Colonic mucosa (tissue), 4 donors: Measurements from ENCODE around the gene FAM131A. TPM values are rescaled to one million over a fixed set of nuclear protein-coding genes. Genes with fewer than 3 reads are reported as not detected.
A peak's percentile ranks its signal among the peaks of the same experiment; 100 is the strongest.

Source experiments
- DNase-seq: peaks from one replicate; pipeline ENCODE4 v3.0.0-alpha.2; 2020
- H3K27ac ChIP-seq: fragments of 200-600 bp; one replicate; pipeline ENCODE4 v1.8.0; 2021
- H3K27me3 ChIP-seq: fragments of 200-600 bp; one replicate; pipeline ENCODE4 v1.8.0; 2021
- H3K36me3 ChIP-seq: fragments of 200-600 bp; one replicate; pipeline ENCODE4 v1.8.0; 2021
- H3K4me1 ChIP-seq: fragments of 200-600 bp; one replicate; pipeline ENCODE4 v1.8.0; 2021; ENCODE audit warnings: mild to moderate bottlenecking
- H3K4me3 ChIP-seq: fragments of 200-600 bp; one replicate; pipeline ENCODE4 v1.8.0; 2021
- H3K9ac ChIP-seq, 2 donors: one replicate each; pipeline ENCODE4 v1.7.0; 2013; ENCODE audit warnings: control low read depth in 2 of 2, low read depth in 2 of 2, low read length in 2 of 2
- H3K9me3 ChIP-seq: fragments of 200-600 bp; one replicate; pipeline ENCODE4 v1.8.0; 2021
- intact Hi-C: fragments of 100-400 bp; cut with DNase I; formaldehyde crosslinking; loops from one replicate; pipeline ENCODE4 v1.14.1; 2022
- total RNA-seq, 2 donors: library from RNA; stranded (reverse); fragmentation: NEBNext Ultra II Directional in 1 of 2; extraction: Animal tissue kit (Norgen Biotek cat#: 25700) in 1 of 2; gene quantifications; one replicate each; pipeline ENCODE4 v1.2.1, GENCODE V29; 2021
- TF ChIP-seq, protein P1 (sequence below): fragments of 200-600 bp; IDR thresholded peaks from one replicate; pipeline ENCODE4 v1.8.0; 2022; ENCODE audit warnings: antibody characterized with exemption, mild to moderate bottlenecking
- donor health status: healthy.
- donor health status: DM: no; HTN: no; CAD: no.
- donor health status: DM: no; HTN: no; CAD: no.

Gene FAM131A
- total RNA-seq, 2 donors from 2014 or later: 15.0 to 22.0 TPM

DNA sequence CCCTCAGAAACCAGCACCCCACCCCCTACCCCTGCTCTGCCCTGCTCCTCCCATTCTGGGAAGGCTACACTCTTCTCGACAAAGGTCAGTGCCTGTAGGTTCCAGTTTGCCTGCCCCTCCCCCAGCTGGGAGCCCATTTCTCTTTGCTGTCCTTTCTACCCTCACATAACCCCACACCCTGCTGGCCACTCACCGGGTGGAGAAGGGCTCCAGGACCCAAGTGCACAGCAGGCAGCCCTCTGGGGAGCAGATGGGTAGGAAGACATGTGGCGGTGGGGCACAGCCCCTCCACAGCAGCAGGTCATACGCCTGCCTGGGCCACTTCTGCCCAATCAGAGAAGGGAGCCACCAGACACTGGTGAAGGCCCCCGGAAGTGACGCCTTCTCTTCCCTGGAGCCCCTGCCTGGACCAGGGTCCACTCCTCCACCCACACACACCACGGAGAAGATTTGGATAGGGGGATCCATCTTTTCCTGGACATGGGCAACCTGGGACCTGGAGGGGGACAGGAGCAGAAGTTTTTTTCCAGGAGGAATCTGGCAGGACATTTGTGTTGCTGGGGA is 40.6 kb downstream of the FAM131A start, which contains the start of gene THPO:
Gene THPO (minus strand): TSS at position 326 of the 564 bp plus-strand sequence. CDS start 1,948 bp downstream, outside the sequence.
- H3K36me3 ChIP-seq: no peaks in the 10 kb centered on the region
- H3K27me3 ChIP-seq: peaks cover 30% of the 10 kb centered on the region
- H3K4me3 ChIP-seq: no peak within 1 kb of the TSS
- H3K4me1 ChIP-seq: peaks cover 9% of the 10 kb centered on the region
- no peak for DNase-seq
- TF ChIP-seq, protein P1, sequence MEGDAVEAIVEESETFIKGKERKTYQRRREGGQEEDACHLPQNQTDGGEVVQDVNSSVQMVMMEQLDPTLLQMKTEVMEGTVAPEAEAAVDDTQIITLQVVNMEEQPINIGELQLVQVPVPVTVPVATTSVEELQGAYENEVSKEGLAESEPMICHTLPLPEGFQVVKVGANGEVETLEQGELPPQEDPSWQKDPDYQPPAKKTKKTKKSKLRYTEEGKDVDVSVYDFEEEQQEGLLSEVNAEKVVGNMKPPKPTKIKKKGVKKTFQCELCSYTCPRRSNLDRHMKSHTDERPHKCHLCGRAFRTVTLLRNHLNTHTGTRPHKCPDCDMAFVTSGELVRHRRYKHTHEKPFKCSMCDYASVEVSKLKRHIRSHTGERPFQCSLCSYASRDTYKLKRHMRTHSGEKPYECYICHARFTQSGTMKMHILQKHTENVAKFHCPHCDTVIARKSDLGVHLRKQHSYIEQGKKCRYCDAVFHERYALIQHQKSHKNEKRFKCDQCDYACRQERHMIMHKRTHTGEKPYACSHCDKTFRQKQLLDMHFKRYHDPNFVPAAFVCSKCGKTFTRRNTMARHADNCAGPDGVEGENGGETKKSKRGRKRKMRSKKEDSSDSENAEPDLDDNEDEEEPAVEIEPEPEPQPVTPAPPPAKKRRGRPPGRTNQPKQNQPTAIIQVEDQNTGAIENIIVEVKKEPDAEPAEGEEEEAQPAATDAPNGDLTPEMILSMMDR: no peak
- H3K9ac ChIP-seq: peak within 1 kb of the TSS; percentile 13 to 52
- no peaks in the 10 kb centered on the region for H3K9me3 ChIP-seq
- intact Hi-C loops: loop anchor here (10.0 kb wide), 1 partner anchor 87 kb away; no protein-coding TSS in a partner anchor
- H3K27ac ChIP-seq: peak within 1 kb of the TSS; percentile 47

DNA sequence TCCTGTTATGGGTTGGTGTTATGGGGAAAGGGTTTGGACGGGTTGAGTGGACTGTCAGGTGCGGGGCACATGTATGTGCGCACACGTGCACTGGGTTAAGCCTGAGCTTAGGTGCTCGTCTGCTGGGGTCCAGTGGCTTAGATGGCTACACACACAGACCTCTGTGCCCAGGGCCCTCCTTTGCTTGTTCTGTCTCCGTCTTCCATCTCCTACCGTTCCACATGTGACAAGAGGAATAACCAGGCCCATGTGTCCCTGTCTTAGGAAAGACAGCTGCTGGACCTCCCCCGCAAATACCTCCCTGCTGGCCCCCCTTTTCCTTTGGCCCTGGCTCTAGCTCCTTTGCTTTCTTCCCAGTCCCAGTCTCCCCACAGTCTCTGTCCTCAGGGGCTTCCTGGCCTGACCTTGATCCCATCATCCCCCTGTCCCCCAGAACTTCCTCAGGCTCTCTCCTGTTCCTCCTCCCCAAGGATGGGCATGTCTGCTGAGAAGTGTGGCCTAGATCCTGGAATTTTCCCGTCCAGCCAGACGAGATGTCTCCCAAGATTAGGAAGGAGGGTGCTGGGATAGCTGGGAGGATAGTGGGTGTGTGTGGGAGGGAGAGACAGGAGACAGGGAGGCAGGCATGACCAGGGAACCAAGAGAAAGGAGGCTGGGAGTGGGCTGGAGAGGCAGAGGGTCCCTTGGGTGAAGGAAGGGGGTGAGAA is 41.4 kb downstream of the FAM131A start:
- peaks cover 30% of the 10 kb centered on the region for H3K27me3 ChIP-seq
- H3K9ac ChIP-seq: peak overlapping the region; percentile 13 to 52
- peak overlapping the region; percentile 47 for H3K27ac ChIP-seq
- peaks cover 9% of the 10 kb centered on the region for H3K4me1 ChIP-seq
- TF ChIP-seq, protein P1: no peak
- no peak overlapping the region for H3K4me3 ChIP-seq
- H3K36me3 ChIP-seq: no peaks in the 10 kb centered on the region
- intact Hi-C loops: loop anchor here (10.0 kb wide), 1 partner anchor 86 kb away; no protein-coding TSS in a partner anchor
- H3K9me3 ChIP-seq: no peaks in the 10 kb centered on the region
- no peak for DNase-seq

DNA sequence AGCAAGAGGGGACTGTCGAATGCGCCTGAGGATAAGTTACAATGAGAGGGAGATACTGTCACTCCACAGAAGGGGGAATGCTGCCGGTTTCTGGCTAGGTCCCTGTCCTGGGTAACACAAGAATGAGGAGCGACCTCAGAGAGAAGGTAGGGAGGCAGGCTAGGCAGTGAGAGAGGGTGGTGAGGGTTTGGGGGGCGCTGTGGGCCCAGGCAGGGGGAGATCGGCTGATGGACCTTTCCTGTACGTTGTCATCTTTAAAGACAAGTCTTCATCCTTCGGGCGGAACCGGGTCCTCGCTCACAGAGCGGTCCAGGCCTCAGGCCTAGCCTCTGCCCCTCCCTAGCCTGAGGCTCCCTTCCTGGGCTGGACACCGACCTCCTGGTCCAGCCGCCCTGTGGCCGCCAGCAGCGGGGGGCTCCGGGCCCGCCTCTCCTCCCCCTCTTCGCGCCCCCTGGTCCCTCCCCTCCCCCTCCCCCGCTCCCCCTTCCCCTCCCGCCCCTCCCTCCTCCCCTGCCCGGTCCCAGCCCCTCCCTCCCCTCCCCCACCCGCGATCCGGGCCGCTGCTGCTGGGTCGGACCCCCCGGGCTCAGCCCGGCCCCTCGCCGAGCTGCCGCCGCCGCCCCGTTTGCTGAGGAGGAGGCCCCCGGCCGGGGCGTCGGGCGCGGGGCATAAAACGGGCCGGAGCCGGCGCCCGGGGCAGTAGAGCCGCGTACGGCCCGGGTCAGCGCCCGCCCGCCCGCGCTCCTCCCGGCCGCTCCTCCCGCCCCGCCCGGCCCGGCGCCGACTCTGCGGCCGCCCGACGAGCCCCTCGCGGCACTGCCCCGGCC is 42.2 kb downstream of the FAM131A start, which contains the start of gene CHRD:
Gene CHRD (plus strand): TSS at position 697 of the 827 bp plus-strand sequence. CDS start 265 bp downstream, outside the sequence.
- intact Hi-C loops: loop anchor here (10.0 kb wide), 1 partner anchor 85 kb away; no protein-coding TSS in a partner anchor

DNA sequence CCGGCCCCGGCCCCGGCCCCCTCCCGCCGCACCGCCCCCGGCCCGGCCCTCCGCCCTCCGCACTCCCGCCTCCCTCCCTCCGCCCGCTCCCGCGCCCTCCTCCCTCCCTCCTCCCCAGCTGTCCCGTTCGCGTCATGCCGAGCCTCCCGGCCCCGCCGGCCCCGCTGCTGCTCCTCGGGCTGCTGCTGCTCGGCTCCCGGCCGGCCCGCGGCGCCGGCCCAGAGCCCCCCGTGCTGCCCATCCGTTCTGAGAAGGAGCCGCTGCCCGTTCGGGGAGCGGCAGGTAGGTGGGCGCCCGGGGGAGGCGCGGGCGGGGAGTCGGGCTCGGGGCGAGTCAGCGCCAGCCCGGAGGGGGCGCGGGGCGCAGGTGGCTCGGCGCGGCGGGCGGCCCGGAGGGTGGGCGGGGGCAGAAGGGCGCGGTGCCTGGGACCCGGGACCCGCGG is 42.8 kb downstream of the FAM131A start:
- TF ChIP-seq, protein P1: no peak
- Histone ChIP-seq H3K9ac (peak overlapping the region in 1 of 2 donors; percentile 47), H3K4me1 (peaks cover 9% of the 10 kb centered on the region), H3K27ac (no peak overlapping the region), H3K27me3 (peaks cover 30% of the 10 kb centered on the region), H3K36me3 (no peaks in the 10 kb centered on the region), H3K4me3 (peak overlapping the region; percentile 28), H3K9me3 (no peaks in the 10 kb centered on the region)
- intact Hi-C loops: no loop called here
- DNase-seq: peak; percentile 55

More for the DNA sequence above, 42.2 kb downstream of the FAM131A start, which contains the start of gene CHRD:
- Histone ChIP-seq H3K27me3 (peaks cover 30% of the 10 kb centered on the region), H3K36me3 (no peaks in the 10 kb centered on the region), H3K9ac (peak within 1 kb of the TSS; percentile 47 to 52), H3K4me1 (peaks cover 9% of the 10 kb centered on the region), H3K27ac (peak within 1 kb of the TSS; percentile 47), H3K4me3 (peak within 1 kb of the TSS; percentile 28), H3K9me3 (no peaks in the 10 kb centered on the region)
- DNase-seq: no peak
- TF ChIP-seq, protein P1: no peak
